Measurements from ENCODE around the gene LRRC27.

GRCh38 chr10:132322586-132323048, 9.4 kb upstream of the LRRC27 start:
- TF ChIP-seq, protein P1, sequence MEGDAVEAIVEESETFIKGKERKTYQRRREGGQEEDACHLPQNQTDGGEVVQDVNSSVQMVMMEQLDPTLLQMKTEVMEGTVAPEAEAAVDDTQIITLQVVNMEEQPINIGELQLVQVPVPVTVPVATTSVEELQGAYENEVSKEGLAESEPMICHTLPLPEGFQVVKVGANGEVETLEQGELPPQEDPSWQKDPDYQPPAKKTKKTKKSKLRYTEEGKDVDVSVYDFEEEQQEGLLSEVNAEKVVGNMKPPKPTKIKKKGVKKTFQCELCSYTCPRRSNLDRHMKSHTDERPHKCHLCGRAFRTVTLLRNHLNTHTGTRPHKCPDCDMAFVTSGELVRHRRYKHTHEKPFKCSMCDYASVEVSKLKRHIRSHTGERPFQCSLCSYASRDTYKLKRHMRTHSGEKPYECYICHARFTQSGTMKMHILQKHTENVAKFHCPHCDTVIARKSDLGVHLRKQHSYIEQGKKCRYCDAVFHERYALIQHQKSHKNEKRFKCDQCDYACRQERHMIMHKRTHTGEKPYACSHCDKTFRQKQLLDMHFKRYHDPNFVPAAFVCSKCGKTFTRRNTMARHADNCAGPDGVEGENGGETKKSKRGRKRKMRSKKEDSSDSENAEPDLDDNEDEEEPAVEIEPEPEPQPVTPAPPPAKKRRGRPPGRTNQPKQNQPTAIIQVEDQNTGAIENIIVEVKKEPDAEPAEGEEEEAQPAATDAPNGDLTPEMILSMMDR (IDR thresholded peaks at IDR 0.05), result no peak
- no peak for TF ChIP-seq EZH2 (IDR thresholded peaks at IDR 0.05; ENCODE audit: borderline replicate concordance, insufficient read depth, low read depth, low read length, poor library complexity, severe bottlenecking)
